NCI-H748 (cell line): ENCODE results near the gene B4GALNT1.

Experiments
- DNase-seq: peaks from one replicate; lab custom pipeline; 2025; ENCODE audit not compliant: unreplicated experiment; lab: John Stamatoyannopoulos, UW

B4GALNT1 gene

GRCh38 chr12:57586832-57587429, 46.1 kb downstream of the B4GALNT1 start:
- no peak for DNase-seq

- no peak for DNase-seq
Measured at GRCh38 chr12:57586128-57586527, 46.9 kb downstream of the B4GALNT1 start.

- no peak for DNase-seq
Measured at GRCh38 chr12:57585156-57585555, 47.8 kb downstream of the B4GALNT1 start.

- DNase-seq = no peak
Measured at GRCh38 chr12:57584690-57585089, 48.3 kb downstream of the B4GALNT1 start.

- no peak for DNase-seq
Measured at GRCh38 chr12:57584050-57584449, 49.0 kb downstream of the B4GALNT1 start.

- DNase-seq = peak; percentile 87
Measured at GRCh38 chr12:57583008-57583831, 49.8 kb downstream of the B4GALNT1 start.

GRCh38 chr12:57582440-57582839, 50.6 kb downstream of the B4GALNT1 start:
- DNase-seq = no peak

- no peak for DNase-seq
Measured at GRCh38 chr12:57581802-57582201, 51.2 kb downstream of the B4GALNT1 start.

GRCh38 chr12:57580466-57580795, 52.6 kb downstream of the B4GALNT1 start:
- no peak for DNase-seq

GRCh38 chr12:57579677-57580465, 53.1 kb downstream of the B4GALNT1 start:
- no peak for DNase-seq

GRCh38 chr12:57579011-57579410, 54.0 kb downstream of the B4GALNT1 start:
- no peak for DNase-seq

GRCh38 chr12:57577981-57578758, 54.8 kb downstream of the B4GALNT1 start:
- no peak for DNase-seq

GRCh38 chr12:57576613-57577160, 56.3 kb downstream of the B4GALNT1 start:
- DNase-seq = no peak
